WI38 (cell line): ENCODE data around the gene TDP2.
"Not testable (repeated sequence)": the region's sequence is repeated elsewhere in the genome, so short reads cannot be mapped to it uniquely, and the experiment has no call there.

Source experiments
- H3K4me3 ChIP-seq: 2 replicates; pipeline ENCODE4 v1.5.1; 2011; ENCODE audit warnings: low read depth, mild to moderate bottlenecking, control low read depth, low read length
- TF ChIP-seq, protein P1 (sequence below): IDR thresholded peaks from 2 replicates; pipeline ENCODE4 v1.5.1; 2012; ENCODE audit warnings: low read depth, mild to moderate bottlenecking, control low read depth, low read length

The TDP2 gene

DNA sequence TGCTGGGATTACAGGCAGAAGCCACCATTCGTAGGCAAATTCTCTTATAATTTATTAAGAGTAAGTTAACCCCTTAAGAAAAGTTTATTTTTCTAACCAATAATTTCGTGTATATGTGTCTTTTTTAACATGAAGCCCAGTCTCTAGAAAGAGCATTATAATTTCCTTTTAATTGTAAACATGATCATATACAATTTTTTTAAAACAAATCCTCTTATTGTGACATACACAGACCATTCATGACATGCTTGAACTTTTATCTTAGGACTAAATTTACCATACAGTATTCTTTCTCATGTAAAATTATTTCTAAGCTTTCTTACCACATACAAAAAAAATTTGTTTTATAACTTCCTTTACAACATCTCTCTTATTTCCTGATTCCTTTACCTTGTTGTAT, 6.9 kb upstream of the TDP2 start:
- TF ChIP-seq, protein P1, sequence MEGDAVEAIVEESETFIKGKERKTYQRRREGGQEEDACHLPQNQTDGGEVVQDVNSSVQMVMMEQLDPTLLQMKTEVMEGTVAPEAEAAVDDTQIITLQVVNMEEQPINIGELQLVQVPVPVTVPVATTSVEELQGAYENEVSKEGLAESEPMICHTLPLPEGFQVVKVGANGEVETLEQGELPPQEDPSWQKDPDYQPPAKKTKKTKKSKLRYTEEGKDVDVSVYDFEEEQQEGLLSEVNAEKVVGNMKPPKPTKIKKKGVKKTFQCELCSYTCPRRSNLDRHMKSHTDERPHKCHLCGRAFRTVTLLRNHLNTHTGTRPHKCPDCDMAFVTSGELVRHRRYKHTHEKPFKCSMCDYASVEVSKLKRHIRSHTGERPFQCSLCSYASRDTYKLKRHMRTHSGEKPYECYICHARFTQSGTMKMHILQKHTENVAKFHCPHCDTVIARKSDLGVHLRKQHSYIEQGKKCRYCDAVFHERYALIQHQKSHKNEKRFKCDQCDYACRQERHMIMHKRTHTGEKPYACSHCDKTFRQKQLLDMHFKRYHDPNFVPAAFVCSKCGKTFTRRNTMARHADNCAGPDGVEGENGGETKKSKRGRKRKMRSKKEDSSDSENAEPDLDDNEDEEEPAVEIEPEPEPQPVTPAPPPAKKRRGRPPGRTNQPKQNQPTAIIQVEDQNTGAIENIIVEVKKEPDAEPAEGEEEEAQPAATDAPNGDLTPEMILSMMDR, result no peak

DNA sequence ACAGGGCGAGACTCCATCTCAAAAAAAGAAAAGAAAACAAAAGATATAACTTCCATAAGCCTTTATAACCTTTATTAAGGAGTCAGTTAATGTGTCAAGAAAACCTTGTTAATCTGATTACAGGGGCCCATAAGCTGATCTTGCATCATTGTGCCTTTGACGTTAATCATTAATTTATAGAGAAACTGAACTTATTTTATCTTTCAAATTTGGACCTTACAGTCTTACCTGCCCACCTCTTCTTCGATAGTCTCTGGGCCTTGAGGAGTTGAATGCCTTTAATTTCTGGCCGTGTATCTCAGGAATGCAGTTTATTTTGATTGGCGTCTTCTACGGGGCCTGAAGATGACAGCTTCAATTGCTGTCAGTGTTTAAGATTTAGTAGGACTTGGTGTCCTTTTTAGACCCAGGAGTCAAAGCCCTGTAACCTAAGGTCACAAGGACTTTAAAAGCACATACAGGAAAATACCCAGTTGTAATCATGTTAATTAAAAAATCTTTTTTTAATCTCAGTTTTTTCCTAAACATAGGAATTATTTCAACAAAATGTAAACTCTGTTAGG, 6.0 kb upstream of the TDP2 start:
- TF ChIP-seq, protein P1, result no peak
- H3K4me3 ChIP-seq, result no peak overlapping the region

More for the DNA sequence above, 6.9 kb upstream of the TDP2 start:
- H3K4me3 ChIP-seq, result no peak overlapping the region

DNA sequence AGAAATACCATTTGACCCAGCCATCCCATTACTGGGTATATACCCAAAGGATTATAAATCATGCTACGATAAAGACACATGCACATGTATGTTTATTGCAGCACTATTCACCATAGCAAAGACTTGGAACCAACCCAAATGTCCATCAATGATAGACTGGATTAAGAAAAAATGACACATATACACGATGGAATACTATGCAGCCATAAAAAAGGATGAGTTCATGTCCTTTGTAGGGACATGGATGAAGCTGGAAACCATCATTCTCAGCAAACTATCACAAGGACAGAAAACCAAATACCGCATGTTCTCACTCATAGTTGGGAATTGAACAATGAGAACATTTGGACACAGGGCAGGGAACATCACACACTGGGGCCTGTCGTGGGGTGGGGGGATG, 4.4 kb upstream of the TDP2 start:
- H3K4me3 ChIP-seq, result not testable (repeated sequence)

DNA sequence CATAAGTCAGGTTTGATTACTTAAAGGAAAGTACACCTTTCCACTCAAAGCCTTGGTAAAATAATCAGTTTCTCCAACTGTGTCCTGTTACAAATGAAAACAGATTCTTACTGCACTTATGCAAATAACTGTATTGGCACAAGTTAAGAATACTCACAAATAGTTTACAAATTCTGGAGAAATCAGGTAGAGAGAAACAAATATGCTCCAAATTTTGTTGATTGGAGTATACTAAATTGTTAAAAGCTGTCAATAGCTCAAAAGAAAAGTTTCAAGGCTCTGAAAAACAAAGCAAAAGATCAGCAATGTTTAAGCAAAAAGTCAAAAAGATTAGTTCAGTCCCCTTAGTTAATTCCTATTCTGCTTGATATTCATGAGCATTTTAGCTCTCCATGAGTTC, 3.8 kb upstream of the TDP2 start:
- not testable (repeated sequence) for H3K4me3 ChIP-seq

DNA sequence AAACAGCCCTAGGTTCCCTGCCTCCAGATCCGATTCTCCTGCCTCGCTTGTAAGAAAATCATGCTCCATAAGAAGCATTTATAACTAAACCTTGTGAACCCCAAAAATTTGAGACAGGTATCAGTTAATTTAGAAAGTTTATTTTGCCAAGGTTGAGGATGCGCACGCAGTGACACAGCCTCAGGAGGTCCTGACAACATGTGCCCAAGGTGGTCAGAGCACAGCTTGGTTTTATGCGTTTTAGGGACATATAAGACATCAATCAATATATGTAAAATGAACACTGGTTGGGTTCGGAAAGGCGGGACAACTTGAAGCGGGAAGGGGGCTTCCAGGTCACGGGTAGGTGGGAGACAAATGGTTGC, 2.3 kb upstream of the TDP2 start:
- no peak overlapping the region for H3K4me3 ChIP-seq
- TF ChIP-seq, protein P1, result no peak

DNA sequence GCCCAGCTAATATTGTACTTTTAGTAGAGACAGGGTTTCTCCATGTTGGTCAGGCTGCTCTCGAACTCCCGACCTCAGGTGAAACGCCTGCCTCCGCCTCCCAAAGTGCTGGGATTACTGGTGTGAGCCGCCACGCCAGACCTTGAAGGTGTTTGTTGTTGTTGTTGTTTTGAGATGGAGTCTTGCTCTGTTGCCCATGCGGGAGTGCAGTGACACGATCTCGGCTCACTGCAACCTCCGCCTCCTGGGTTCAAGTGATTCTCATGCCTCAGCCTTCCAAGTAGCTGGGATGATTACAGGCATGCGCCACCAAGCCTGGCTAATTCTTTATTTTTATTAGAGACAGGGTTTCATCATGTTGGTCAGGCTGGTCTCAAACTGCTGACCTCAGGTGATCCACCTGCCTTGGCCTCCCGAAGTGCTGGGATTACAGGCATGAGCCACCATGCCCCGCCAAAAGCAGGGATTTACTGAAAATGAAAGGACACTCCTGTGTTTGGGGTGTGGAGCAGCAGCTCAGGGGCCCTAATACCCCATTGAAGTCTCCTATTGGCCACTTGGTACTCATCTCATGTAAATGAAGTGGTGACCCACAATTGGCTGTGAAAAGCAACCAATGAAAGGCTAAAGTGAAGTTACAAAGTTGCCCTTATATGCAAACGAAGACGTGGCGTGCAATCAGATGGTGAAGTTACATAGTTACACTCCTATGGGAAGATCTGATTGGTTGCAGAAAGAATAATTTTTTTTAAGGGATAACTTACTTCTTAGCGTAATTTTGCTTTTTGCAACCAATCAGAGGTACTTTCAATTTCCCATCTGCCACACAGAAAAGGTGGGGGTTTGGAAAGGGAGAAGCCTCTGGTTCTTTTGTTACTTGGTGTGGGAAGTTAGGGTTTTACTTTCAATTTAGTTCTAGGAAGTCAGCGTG, 1.6 kb upstream of the TDP2 start:
- peak overlapping the region; percentile 89 for H3K4me3 ChIP-seq

DNA sequence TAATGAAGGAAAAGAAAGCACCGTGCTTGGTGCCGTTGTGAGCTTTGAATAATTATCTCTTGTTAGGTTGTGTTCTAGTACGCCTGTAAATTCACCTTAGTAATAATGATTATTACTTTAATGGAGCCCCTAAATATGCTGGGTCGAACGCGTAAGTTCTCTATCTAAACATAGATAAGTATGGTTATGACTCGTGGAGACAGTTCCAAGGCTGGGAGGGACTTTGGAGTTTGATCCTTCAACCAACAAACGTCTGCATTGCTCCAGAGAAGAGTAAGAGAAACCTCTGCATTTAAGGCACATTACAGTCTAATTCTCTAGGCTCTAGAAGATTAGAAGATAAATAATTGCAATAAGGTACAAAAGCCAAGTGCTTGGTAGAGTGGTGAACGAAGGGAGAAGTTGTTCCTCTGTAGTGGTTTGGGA, 692 bp upstream of the TDP2 start:
- peak overlapping the region; percentile 89 for H3K4me3 ChIP-seq
- TF ChIP-seq, protein P1, result no peak

DNA sequence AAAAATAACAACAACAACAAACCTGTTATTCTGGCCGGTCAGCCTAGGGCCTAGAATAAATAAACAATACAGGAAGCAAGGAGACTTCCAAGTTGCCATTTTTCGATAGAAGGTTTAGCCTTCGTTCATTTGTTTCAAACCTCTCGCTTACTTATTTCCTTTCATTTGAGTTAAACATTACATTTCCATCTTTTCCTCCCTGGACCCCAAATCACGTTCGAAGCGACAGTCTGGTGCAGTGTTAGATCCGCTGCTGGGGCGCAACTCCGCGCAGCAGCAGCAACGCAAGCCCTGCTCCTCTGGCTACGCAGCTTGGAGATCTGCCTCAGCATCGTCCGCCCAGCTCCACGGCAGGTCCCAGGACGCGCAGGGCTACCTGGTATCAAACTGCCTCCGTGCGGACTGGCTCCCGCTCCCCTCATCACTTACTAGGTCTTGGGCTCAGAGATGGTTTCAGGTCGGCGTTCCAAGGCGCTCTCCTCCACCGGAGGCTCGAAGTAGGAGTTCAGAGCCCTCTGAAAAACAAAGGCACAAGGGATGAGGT, 530 bp downstream of the TDP2 start:
- H3K4me3 ChIP-seq, result peak overlapping the region; percentile 89
- TF ChIP-seq, protein P1, result no peak
